ENCODE results near the gene FRMD5.

FRMD5 gene

GRCh38 chr15:44084171-44084570 is 110.9 kb downstream of the FRMD5 start:
- Histone ChIP-seq H3K36me3 (ENCODE audit: insufficient read depth, low read length) (no peaks in the 10 kb centered on the region), H3K9me3 (ENCODE audit: low read depth, low read length) (no peaks in the 10 kb centered on the region), H3K9ac (ENCODE audit: insufficient read length) (no peak overlapping the region), H3K27ac (no peak overlapping the region), H3K4me3 (no peak overlapping the region)
- DNase-seq (ENCODE audit: low read depth, low spot score) = no peak
- no peak for TF ChIP-seq EZH2 (IDR thresholded peaks at IDR 0.05)
- no peak for TF ChIP-seq POLR2AphosphoS5 (IDR thresholded peaks at IDR 0.05; ENCODE audit: borderline replicate concordance, low read depth, low read length)
- TF ChIP-seq FOXP2 (optimal IDR thresholded peaks at IDR 0.05; ENCODE audit: control extremely low read depth, extremely low read length, insufficient read depth) = no peak

GRCh38 chr15:44082558-44083157 is 112.4 kb downstream of the FRMD5 start:
- no peaks in the 10 kb centered on the region for H3K36me3 ChIP-seq (ENCODE audit: insufficient read depth, low read length)
- no peak for TF ChIP-seq FOXP2 (optimal IDR thresholded peaks at IDR 0.05; ENCODE audit: control extremely low read depth, extremely low read length, insufficient read depth)
- DNase-seq (ENCODE audit: low read depth, low spot score) = no peak
- 0 out of 2 replicates have a peak, but pooled peaks cover 3% of the 10 kb centered on the region for H3K9me3 ChIP-seq (ENCODE audit: low read depth, low read length)
- H3K27ac ChIP-seq = peak overlapping the region; percentile 9; the same call in 1 of the 2 replicates
- H3K4me3 ChIP-seq = no peak overlapping the region
- H3K9ac ChIP-seq (ENCODE audit: insufficient read length) = no peak overlapping the region

- H3K36me3 ChIP-seq (ENCODE audit: insufficient read depth, low read length) = no peaks in the 10 kb centered on the region
These were observed 113.8 kb downstream of the FRMD5 start for GRCh38 chr15:44081026-44082013.

GRCh38 chr15:44075535-44075934 is 119.5 kb downstream of the FRMD5 start:
- Histone ChIP-seq H3K27ac (no peak overlapping the region), H3K36me3 (ENCODE audit: insufficient read depth, low read length) (no peaks in the 10 kb centered on the region), H3K9me3 (ENCODE audit: low read depth, low read length) (0 out of 2 replicates have a peak, but pooled peaks cover 3% of the 10 kb centered on the region), H3K9ac (ENCODE audit: insufficient read length) (no peak overlapping the region), H3K4me3 (no peak overlapping the region)
- no peak for DNase-seq (ENCODE audit: low read depth, low spot score)
- TF ChIP-seq EZH2 (IDR thresholded peaks at IDR 0.05) (no peak), POLR2AphosphoS5 (IDR thresholded peaks at IDR 0.05; ENCODE audit: borderline replicate concordance, low read depth, low read length) (no peak), FOXP2 (optimal IDR thresholded peaks at IDR 0.05; ENCODE audit: control extremely low read depth, extremely low read length, insufficient read depth) (no peak)

More at GRCh38 chr15:44081026-44082013, 113.8 kb downstream of the FRMD5 start:
- Histone ChIP-seq H3K9ac (ENCODE audit: insufficient read length) (no peak overlapping the region), H3K9me3 (ENCODE audit: low read depth, low read length) (0 out of 2 replicates have a peak, but pooled peaks cover 3% of the 10 kb centered on the region), H3K27ac (no peak overlapping the region), H3K4me3 (no peak overlapping the region)
- no peak for TF ChIP-seq FOXP2 (optimal IDR thresholded peaks at IDR 0.05; ENCODE audit: control extremely low read depth, extremely low read length, insufficient read depth)
- no peak for TF ChIP-seq POLR2AphosphoS5 (IDR thresholded peaks at IDR 0.05; ENCODE audit: borderline replicate concordance, low read depth, low read length)
- no peak for TF ChIP-seq EZH2 (IDR thresholded peaks at IDR 0.05)
- DNase-seq (ENCODE audit: low read depth, low spot score) = no peak

- no peak overlapping the region for H3K4me3 ChIP-seq
- no peaks in the 10 kb centered on the region for H3K9me3 ChIP-seq (ENCODE audit: low read depth, low read length)
- no peaks in the 10 kb centered on the region for H3K36me3 ChIP-seq (ENCODE audit: insufficient read depth, low read length)
- no peak overlapping the region for H3K27ac ChIP-seq
- H3K9ac ChIP-seq (ENCODE audit: insufficient read length) = no peak overlapping the region
- DNase-seq (ENCODE audit: low read depth, low spot score) = no peak
- no peak for TF ChIP-seq FOXP2 (optimal IDR thresholded peaks at IDR 0.05; ENCODE audit: control extremely low read depth, extremely low read length, insufficient read depth)
- TF ChIP-seq EZH2 (IDR thresholded peaks at IDR 0.05) = no peak
- no peak for TF ChIP-seq POLR2AphosphoS5 (IDR thresholded peaks at IDR 0.05; ENCODE audit: borderline replicate concordance, low read depth, low read length)
These were observed 125.6 kb downstream of the FRMD5 start for GRCh38 chr15:44069489-44069888.

- Histone ChIP-seq H3K27ac (no peak overlapping the region), H3K36me3 (ENCODE audit: insufficient read depth, low read length) (no peaks in the 10 kb centered on the region), H3K9me3 (ENCODE audit: low read depth, low read length) (no peaks in the 10 kb centered on the region), H3K4me3 (no peak overlapping the region), H3K9ac (ENCODE audit: insufficient read length) (no peak overlapping the region)
- TF ChIP-seq EZH2 (IDR thresholded peaks at IDR 0.05) (no peak), POLR2AphosphoS5 (IDR thresholded peaks at IDR 0.05; ENCODE audit: borderline replicate concordance, low read depth, low read length) (no peak), FOXP2 (optimal IDR thresholded peaks at IDR 0.05; ENCODE audit: control extremely low read depth, extremely low read length, insufficient read depth) (no peak)
- DNase-seq (ENCODE audit: low read depth, low spot score) = no peak
These were observed 126.7 kb downstream of the FRMD5 start for GRCh38 chr15:44068347-44068746.

- Histone ChIP-seq H3K9me3 (ENCODE audit: low read depth, low read length) (no peaks in the 10 kb centered on the region), H3K36me3 (ENCODE audit: insufficient read depth, low read length) (no peaks in the 10 kb centered on the region), H3K9ac (ENCODE audit: insufficient read length) (no peak overlapping the region), H3K4me3 (no peak overlapping the region), H3K27ac (no peak overlapping the region)
- TF ChIP-seq EZH2 (IDR thresholded peaks at IDR 0.05) (no peak), POLR2AphosphoS5 (IDR thresholded peaks at IDR 0.05; ENCODE audit: borderline replicate concordance, low read depth, low read length) (no peak), FOXP2 (optimal IDR thresholded peaks at IDR 0.05; ENCODE audit: control extremely low read depth, extremely low read length, insufficient read depth) (no peak)
- peak; percentile 35 for DNase-seq (ENCODE audit: low read depth, low spot score)
These were observed 128.8 kb downstream of the FRMD5 start for GRCh38 chr15:44066211-44066827.

GRCh38 chr15:44064706-44065105 is 130.4 kb downstream of the FRMD5 start:
- TF ChIP-seq FOXP2 (optimal IDR thresholded peaks at IDR 0.05; ENCODE audit: control extremely low read depth, extremely low read length, insufficient read depth) = no peak
- TF ChIP-seq POLR2AphosphoS5 (IDR thresholded peaks at IDR 0.05; ENCODE audit: borderline replicate concordance, low read depth, low read length) = no peak
- TF ChIP-seq EZH2 (IDR thresholded peaks at IDR 0.05) = no peak
- H3K4me3 ChIP-seq = no peak overlapping the region
- no peak overlapping the region for H3K9ac ChIP-seq (ENCODE audit: insufficient read length)
- no peaks in the 10 kb centered on the region for H3K36me3 ChIP-seq (ENCODE audit: insufficient read depth, low read length)
- H3K9me3 ChIP-seq (ENCODE audit: low read depth, low read length) = no peaks in the 10 kb centered on the region
- DNase-seq (ENCODE audit: low read depth, low spot score) = no peak
- no peak overlapping the region for H3K27ac ChIP-seq
